Mucosa of descending colon (tissue), 3 donors: ENCODE results near the gene HHIP. TPM values are rescaled to one million over a fixed set of nuclear protein-coding genes. Genes with fewer than 3 reads are reported as not detected.

Source experiments
- ATAC-seq: fragments of 200-7000 bp; cut with Tn5 transposase; one replicate; pipeline ENCODE4 v1.9.1; 2020; ENCODE audit warnings: mild to moderate bottlenecking, moderate library complexity
- DNase-seq, 3 donors: peaks; one replicate each; pipeline ENCODE4 v3.0.0-alpha.2; 2020
- H3K36me3 ChIP-seq: fragments of 200-600 bp; one replicate; pipeline ENCODE4 v1.8.0; 2021; ENCODE audit warnings: low read depth, mild to moderate bottlenecking
- H3K4me1 ChIP-seq: fragments of 200-600 bp; one replicate; pipeline ENCODE4 v1.8.0; 2021; ENCODE audit warnings: low read depth, mild to moderate bottlenecking
- H3K4me3 ChIP-seq: fragments of 200-600 bp; one replicate; pipeline ENCODE4 v1.8.0; 2021; ENCODE audit warnings: mild to moderate bottlenecking
- H3K9me3 ChIP-seq: fragments of 200-600 bp; one replicate; pipeline ENCODE4 v1.8.0; 2021; ENCODE audit warnings: mild to moderate bottlenecking
- intact Hi-C, 2 donors: fragments of 100-400 bp; cut with DNase I in 1 of 2; cut with micrococcal nuclease in 1 of 2; formaldehyde crosslinking; loops; one replicate each; pipeline versions ENCODE4 v1.11.0 to v1.11.1; 2022; cut with DNase I, micrococcal nuclease
- total RNA-seq, 3 donors: library from RNA; stranded (reverse); fragmentation: NEBNext Ultra II Directional in 2 of 3; extraction: Animal tissue kit (Norgen Biotek cat#: 25700) in 2 of 3; gene quantifications; one replicate each; pipeline versions ENCODE4 v1.2.1 to v1.2.4, GENCODE V29; 2021 to 2023
- TF ChIP-seq, protein P1 (sequence below): fragments of 200-600 bp; IDR thresholded peaks from one replicate; pipeline ENCODE4 v1.8.0; 2022; ENCODE audit warnings: antibody characterized with exemption, mild to moderate bottlenecking
- donor health status: DM: no; HTN: no; CAD: no; lungs with moderate emphysema.
- donor health status: DM: no; HTN: no; CAD: no.
- donor health status: DM: no; HTN: yes; CAD: no.

Gene HHIP
- total RNA-seq, 3 donors from 2014 or later = 2.4 to 5.5 (median 2.7) TPM

DNA sequence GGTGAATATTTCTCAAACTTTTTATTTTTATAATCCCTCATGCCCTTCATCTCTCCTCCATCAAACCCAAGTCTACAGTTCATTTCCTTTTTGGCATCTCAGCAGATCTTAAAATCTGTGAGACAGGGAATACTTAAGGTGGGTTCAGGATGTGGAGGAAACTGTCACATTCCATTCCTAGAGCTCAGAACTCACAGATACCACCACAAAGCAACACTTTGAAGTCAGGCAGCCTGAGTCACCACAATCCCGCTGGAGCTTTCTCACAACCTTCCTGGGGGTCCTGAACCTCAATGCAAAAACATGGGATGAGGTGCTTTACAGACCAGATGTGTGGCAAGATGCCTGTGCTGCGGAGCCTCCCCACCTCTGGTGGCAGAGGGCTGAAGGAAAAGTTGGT lies 63.2 kb downstream of the HHIP start:
- TF ChIP-seq, protein P1, sequence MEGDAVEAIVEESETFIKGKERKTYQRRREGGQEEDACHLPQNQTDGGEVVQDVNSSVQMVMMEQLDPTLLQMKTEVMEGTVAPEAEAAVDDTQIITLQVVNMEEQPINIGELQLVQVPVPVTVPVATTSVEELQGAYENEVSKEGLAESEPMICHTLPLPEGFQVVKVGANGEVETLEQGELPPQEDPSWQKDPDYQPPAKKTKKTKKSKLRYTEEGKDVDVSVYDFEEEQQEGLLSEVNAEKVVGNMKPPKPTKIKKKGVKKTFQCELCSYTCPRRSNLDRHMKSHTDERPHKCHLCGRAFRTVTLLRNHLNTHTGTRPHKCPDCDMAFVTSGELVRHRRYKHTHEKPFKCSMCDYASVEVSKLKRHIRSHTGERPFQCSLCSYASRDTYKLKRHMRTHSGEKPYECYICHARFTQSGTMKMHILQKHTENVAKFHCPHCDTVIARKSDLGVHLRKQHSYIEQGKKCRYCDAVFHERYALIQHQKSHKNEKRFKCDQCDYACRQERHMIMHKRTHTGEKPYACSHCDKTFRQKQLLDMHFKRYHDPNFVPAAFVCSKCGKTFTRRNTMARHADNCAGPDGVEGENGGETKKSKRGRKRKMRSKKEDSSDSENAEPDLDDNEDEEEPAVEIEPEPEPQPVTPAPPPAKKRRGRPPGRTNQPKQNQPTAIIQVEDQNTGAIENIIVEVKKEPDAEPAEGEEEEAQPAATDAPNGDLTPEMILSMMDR = no peak
- Histone ChIP-seq H3K36me3 (no peaks in the 10 kb centered on the region), H3K4me1 (no peaks in the 10 kb centered on the region), H3K4me3 (no peak overlapping the region), H3K9me3 (no peaks in the 10 kb centered on the region)
- ATAC-seq (peak; percentile 42), DNase-seq (no peak)
- intact Hi-C loops = no loop called here

DNA sequence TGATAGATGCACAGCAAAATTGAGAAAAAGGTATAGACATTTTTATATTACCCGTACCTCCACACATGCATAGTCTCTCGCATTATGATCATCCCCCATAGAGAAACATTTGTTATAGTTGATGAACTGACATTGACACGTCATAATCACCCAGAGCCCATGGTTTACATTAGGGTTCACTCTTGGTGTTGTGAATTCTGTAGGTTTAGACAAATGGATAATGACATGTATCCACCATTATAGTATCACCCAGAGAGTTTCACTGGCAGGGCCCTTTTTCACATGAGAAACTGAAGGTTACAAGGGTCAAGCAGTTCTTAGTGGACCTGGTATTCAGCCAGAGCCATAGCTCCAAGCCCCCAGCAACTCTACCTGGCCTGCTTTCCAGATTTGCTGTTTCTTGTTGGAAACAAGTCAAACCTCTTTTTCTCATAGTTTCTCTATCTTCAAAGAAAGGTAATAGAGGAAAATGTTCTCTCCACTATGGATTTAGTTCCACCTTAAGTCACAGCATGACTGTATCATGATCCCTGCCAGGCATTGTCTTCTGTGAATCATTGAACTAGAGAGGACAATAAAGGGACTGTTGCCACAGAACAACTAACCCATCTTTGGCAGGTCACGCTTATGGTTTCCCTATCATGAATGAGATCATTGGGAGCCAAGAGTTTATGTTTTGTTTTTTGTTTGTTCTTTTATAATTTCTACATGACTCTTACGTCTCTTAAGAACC lies 64.0 kb downstream of the HHIP start:
- peak; percentile 97 for ATAC-seq
- Histone ChIP-seq H3K4me3 (no peak overlapping the region), H3K9me3 (no peaks in the 10 kb centered on the region), H3K36me3 (no peaks in the 10 kb centered on the region), H3K4me1 (no peaks in the 10 kb centered on the region)
- TF ChIP-seq, protein P1 = no peak
- intact Hi-C loops = no loop called here
- DNase-seq = peak in 1 of 3 donors; percentile 45

DNA sequence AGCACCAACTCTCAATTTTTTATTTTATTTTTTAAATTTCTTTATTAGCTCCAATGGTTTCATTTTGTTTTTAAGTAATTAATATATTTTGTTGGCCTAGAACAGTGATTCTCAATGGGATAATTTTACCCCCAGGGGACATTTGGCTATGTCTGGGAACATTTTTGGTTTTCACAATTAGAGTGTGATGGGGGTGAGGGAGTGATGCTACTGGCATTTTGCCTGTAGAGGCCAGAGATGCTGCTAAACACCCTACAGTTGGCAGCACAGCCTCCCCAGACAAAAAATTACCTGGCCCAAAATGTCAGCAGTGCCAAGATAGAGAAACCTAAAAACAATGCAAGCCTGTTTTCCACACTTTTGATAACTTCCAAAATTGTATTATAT lies 64.6 kb downstream of the HHIP start:
- no peak overlapping the region for H3K4me3 ChIP-seq
- no peaks in the 10 kb centered on the region for H3K9me3 ChIP-seq
- TF ChIP-seq, protein P1 = no peak
- intact Hi-C loops = no loop called here
- DNase-seq (no peak), ATAC-seq (no peak)
- no peaks in the 10 kb centered on the region for H3K4me1 ChIP-seq
- H3K36me3 ChIP-seq = no peaks in the 10 kb centered on the region

DNA sequence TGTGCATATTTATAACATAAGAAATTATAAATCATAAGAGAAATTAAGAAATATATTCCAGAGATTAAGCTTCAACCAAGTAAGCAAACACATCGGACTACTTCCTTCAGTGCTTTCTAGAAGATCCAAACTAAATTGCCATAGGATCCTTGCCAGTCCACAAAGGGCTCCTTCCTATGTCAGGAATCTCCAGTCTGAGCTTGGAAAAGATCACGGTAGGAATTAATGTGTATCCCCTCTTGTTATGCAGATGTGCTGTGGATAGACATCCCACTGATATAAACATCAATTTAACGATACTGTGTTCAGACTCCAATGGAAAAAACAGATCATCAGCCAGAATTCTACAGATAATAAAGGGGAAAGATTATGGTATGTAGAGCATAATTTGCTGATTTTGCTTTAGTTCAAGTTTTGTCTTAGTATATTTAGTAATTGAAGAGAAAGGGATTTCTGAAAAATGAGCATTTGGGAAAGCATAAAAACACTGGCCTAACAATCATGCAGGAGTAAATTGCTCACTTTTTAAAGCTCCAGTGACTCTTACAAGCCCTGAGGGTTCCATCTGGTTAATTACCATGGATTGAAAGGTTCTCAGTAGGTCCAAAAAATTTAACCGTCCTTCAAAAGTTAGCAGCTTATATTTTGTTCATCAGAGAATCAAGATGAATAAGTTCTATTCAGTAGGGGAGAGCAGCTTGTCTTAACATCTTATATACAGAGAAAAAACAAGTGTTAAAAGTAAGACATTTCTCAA lies 65.9 kb downstream of the HHIP start:
- no peak overlapping the region for H3K4me3 ChIP-seq
- H3K4me1 ChIP-seq = no peaks in the 10 kb centered on the region
- no peaks in the 10 kb centered on the region for H3K36me3 ChIP-seq
- DNase-seq = no peak
- ATAC-seq = no peak
- intact Hi-C loops = no loop called here
- no peaks in the 10 kb centered on the region for H3K9me3 ChIP-seq
- TF ChIP-seq, protein P1 = no peak

DNA sequence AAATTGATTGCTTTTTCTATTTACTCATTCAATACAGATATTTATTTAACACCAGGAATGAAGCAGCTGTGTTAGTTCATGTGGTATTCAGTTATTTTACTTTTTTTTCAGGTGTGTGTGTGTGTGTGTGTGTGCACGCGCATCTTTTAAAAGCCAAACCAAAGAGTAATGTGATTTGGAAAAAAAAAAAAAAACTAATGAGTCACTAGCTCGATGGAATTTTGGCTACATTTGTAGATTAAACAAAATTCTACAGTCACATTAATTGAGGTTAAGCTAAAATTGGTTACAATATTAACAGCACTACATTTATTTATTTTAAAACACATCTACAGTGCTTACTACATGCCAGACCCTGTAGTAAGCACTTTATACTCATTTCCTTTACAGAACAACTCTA lies 66.8 kb downstream of the HHIP start:
- intact Hi-C loops = no loop called here
- no peak for DNase-seq

More for the DNA sequence above, 66.8 kb downstream of the HHIP start:
- no peaks in the 10 kb centered on the region for H3K36me3 ChIP-seq
- ATAC-seq = no peak
- no peaks in the 10 kb centered on the region for H3K4me1 ChIP-seq
- TF ChIP-seq, protein P1 = no peak
- H3K4me3 ChIP-seq = no peak overlapping the region
- no peaks in the 10 kb centered on the region for H3K9me3 ChIP-seq
